CD4-positive, alpha-beta T cell treated with Interleukin-2 at 100 ng/mL for 4 hours (primary cell): ENCODE results near the gene GAB2.
"Not testable (repeated sequence)": the region's sequence is repeated elsewhere in the genome, so short reads cannot be mapped to it uniquely, and the experiment has no call there.

Source experiments
- DNase-seq: peaks from one replicate; pipeline ENCODE4 v3.0.0-alpha.2; 2020; ENCODE audit warnings: low spot score

The GAB2 gene

GRCh38 chr11:78250099-78250498, 167.5 kb downstream of the GAB2 start:
- no peak for DNase-seq

DNA sequence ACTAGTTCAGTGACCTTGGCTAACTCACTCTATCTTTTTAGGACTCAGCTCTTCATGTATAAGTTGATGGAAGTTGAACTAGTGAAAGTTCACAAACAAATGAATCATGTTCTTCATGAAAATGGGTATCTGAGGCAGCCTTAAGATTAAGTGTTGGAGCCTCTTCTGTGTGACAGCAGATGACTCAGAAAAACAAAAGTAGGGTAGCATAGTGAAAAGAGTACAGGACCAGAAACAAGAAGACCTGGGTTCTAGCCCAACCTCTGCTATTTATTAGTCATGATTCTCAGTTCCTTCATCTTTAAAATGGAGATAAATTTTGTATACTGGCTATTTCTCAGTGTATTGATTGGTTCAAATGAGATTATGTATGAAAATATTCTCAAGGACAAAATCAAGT, 168.7 kb downstream of the GAB2 start:
- no peak for DNase-seq

DNA sequence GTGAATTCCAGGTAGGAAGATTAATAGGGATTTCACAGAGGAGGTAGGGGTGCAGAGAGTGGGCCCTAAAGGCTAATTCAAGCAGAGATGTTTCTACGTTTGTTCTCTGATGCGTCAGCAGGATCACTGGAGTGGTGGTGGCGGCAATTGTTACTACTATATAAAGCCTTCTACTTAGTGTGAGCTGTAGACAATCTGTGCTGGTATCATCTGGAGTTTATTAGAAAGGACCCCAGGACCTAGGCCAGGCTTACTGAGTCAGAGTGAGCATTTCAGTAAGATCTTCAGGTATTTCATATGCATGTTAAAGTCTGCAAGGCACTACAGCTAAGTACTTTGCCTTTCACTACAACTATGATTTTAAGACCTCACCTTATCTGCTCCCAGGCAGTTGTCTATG, 169.4 kb downstream of the GAB2 start:
- DNase-seq, result no peak

- no peak for DNase-seq
These were observed 172.9 kb downstream of the GAB2 start for GRCh38 chr11:78244546-78245255.

GRCh38 chr11:78244080-78244479, 173.5 kb downstream of the GAB2 start:
- no peak for DNase-seq

- DNase-seq, result no peak
These were observed 176.1 kb downstream of the GAB2 start for GRCh38 chr11:78241475-78241874.

- no peak for DNase-seq
These were observed 177.8 kb downstream of the GAB2 start for GRCh38 chr11:78239781-78240180.

GRCh38 chr11:78237293-78238046, 180.2 kb downstream of the GAB2 start:
- no peak for DNase-seq

- no peak for DNase-seq
These were observed 183.6 kb downstream of the GAB2 start for GRCh38 chr11:78234006-78234405.

DNA sequence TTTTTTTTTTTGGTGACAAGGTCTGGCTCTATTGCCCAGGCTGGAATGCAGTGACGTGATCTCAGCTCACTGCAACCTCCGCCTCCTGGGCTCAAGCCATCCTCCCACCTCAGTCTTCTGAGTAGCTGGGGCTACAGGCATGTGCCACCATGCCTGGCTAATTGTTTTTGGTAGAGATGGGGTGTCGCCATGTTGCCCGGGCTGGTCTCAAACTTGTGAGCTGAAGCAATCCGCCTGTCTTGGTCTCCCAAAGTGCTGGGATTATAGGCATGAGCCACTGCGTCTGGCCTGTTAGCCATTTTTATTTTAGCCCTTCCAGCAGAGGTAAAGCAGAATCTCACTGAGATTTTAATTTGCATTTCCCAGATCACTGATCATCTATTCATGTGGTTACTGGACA, 184.6 kb downstream of the GAB2 start:
- DNase-seq, result not testable (repeated sequence)

DNA sequence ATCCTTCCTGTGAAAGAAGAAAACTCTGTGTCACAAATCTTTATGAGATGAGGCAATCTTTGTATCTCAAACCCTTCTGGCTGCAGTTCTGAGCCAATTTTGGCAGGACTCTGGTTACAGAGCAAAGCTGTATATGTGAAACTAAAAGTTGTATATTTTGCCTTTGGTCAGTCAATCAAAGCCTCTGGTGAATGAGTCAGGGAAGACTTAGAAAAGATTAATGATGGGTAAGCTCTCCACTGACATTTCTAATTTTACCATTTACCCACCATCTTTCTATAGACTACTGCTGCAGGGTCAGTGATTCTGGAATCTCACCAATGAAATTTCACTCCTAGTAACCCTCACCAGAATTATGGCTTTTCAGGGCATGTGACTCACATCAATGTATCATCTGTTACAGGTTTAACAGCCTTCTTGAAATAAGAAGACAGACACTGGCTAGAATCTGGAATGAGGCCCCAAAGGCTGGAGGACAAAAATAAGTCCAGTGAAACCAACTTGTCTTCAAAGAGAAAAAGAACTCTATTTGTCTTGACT, 185.6 kb downstream of the GAB2 start:
- DNase-seq, result no peak

- DNase-seq, result no peak
These were observed 187.3 kb downstream of the GAB2 start for GRCh38 chr11:78230161-78230877.

GRCh38 chr11:78229106-78229505, 188.5 kb downstream of the GAB2 start:
- DNase-seq, result no peak

DNA sequence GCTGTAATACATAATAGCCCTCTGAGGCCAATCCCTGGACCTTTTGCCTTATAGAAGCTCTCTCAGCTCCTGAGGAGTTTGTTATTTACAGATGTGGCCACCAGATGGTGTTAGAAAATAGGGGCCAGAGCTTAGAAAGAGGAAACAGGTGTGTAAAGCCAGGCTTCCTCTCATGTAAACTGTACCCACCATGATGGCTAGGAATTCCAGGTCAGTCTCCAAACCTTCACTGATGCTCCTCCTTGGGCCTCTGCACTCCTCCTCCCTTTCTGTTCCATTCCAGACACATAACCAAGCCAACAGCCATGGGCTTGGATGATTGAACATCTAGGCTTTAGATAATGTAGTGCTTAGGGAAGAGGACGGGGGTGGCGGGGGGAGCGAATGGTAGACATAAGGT, 189.2 kb downstream of the GAB2 start:
- DNase-seq, result peak; percentile 30

- DNase-seq, result no peak
These were observed 189.7 kb downstream of the GAB2 start for GRCh38 chr11:78227921-78228320.

DNA sequence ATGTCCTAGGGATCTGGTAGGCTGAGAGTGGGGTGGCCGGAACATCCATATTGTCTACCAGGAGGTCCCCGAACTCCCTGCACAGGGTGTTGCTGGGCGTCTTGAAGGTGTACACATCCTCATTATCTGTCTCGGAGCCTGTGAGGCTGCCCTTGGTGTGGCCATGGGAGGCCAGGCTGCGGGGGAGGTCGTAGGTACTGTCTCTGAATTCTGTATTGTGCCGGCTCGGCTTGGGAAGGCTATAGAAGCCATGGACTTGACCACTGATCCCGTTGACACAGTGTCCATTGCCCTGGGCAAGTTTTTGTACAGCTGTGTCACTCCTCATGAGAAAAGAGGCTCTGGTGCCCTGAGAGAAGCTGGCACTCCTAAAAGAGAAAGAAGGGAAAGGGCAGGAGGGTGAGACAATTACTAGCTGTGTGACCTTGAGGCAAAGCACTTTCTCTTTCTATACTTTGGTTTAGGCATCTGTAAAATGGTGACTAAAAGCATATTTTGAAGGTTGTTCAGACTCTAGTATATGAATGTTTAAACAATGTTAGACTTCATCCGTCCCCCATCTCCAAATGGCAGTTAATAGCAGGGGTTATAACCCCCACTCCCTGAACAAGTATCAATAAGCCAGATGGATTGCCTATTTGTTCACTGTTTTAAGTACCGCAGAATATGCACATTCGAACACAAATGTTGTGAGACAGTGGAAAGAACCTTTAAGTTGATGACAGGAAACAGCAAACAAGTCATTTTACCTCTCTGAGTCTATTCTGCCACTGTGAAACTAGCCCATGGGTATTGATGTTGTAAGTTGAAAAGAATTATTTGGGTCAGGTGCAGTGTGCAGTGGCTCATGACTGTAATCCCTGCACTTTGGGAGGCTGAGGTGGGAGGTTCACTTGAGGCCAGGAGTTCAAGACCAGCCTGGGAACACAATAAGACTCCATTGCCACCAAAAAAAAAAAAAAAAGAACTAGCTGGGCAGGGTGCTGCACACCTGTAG, 190.6 kb downstream of the GAB2 start:
- DNase-seq, result no peak

DNA sequence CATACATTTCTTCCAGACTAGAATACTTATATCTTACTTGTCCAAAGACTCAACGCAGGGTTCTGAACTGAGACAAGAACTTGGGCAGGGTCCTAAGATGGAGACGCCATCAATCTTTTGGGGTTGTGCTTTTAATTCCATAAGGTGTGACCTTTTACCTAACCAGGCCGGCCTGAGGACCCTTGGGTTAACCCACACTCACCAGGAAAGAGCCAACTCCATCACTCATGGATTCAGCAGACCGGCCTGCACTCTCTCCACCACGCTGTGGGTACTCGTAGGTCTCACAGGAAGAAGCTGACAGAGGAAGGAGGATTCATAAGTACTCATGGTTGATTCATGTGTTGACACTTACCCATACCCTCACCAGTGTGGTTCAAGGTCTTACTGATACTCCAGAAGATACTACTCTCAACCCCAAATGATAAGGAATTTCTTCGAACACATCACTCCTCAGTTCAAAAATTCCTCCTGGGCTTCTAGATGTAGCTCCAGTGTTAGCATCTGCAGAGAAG, 192.7 kb downstream of the GAB2 start:
- no peak for DNase-seq

GRCh38 chr11:78224506-78224905, 193.1 kb downstream of the GAB2 start:
- DNase-seq, result no peak

DNA sequence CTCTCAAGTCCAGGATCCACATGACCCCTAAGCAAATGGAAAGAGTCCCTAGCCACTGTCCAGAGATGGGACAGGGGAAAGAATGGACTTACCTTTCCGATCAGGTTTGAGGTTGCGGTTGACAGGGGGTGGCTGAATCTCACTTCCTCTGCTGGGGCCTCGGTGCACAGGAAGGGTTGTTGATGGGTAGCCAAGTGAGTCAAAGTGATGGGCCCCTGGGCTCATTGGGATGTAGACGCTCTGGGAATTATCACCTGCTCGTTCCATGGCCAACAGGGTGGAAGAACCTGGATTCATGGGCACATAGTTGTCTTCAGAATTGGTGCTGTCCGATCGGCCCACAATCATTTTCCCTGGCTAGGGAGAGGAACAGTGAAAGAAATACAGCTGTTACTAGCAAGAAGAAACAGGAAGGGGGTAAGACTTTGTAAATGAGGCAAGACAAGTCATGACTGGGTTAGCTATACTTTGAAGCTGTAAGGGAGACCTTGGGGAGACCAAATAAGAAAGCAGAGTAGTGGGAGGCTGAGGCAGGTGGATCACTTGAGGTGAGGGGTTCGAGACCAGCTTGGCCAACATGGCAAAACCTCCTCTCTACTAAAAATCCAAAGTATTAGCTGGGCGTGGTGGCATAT, 194.2 kb downstream of the GAB2 start:
- DNase-seq, result no peak

DNA sequence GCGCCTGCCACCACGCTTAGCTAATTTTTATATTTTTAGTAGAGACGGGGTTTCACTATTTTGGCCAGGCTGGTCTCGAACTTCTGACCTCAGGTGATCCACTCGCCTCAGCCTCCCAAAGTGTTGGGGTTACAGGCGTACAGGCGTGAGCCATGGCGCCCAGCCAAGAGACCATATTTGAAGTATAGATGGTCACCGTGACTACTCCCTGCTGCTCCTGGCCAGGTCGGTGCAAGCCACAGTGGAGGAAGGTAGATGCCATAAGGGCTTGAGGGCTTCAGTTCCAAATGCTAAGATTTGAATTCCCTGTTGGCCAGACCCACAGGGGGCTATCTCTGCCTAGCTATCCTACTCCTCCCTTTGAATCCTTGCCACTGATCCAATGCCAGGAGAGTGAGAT, 194.9 kb downstream of the GAB2 start:
- DNase-seq, result not testable (repeated sequence)
